Measurements from ENCODE around the gene C14orf119.
"Not testable (repeated sequence)": the region's sequence is repeated elsewhere in the genome, so short reads cannot be mapped to it uniquely, and the experiment has no call there.

C14orf119 gene

DNA sequence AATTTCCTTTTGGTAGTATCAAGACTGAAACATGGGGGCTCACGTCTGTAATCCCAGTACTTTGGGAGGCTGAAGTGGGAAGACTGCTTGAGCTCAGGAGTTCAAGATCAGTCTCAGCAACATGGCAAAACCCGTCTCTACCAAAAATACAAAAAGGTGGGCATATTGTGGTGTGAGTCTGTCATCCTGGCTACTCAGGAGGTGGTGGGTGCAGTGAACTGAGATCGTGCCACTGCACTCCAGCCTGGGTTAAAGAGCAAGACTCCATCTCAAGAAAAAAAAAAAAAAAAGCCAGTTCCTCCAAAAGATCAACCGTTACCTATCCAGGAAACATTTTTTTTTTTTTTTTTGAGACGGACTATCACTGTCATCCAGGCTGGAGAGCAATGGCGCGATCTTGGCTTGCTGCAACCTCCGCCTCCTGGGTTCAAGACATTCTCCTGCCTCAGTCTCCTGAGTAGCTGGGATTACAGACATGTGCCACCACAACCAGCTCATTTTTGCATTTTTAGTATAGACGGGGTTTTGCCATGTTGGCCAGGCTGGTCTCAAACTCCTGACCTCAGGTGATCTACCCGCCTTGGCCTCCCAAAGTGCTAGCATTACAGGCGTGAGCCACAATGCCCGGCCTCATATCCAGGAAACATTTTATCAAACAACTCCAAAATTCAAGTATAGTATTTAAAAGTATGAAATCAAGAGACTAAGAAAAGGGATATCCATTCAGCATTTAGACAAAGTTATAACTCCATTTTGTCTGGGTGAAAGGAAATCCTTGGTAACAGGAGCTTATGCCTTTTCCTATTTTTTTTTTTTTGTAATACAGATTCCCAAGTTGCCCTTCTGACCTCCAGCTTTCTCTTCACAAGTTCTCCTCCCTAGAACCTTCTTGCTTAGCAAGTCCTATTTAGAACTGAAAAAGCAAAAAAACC, 3.7 kb upstream of the C14orf119 start:
- DNase-seq = no peak

DNA sequence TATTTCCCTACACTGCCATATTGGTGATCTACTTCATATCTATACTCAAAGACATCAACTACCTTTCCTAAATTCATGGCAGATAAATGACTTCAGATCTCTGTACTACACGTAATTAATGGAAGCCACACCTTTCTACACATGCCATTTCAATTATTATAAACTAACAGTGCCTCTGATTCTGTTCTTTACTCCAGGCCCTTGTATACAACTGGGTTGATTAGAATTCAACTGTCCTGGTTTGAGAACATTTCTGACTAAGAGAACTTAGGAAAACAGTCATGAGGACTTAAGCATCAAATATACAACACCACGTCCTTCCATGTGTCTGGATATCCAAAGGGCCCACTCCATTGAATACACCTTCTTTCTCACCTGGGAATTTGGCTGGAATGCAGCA, 2.2 kb upstream of the C14orf119 start:
- no peak for DNase-seq

DNA sequence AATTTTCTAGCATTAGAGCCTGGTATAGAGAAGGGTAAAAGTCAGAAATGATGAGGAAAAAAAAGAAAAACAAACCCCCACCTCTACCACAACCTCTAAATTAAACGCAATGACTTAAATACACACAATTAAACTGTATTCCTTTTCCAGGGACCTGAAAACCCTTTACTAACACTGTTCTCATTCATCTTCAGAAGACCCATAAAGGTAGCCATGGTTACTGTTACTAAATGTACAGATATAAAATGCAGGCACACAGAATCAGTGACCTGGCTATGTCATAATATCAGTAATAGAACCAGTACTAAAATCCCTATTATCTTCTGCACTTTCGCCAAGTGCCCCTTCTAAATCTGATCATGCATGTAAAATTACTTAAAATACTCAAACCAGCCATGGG, 1.8 kb upstream of the C14orf119 start:
- DNase-seq = no peak

DNA sequence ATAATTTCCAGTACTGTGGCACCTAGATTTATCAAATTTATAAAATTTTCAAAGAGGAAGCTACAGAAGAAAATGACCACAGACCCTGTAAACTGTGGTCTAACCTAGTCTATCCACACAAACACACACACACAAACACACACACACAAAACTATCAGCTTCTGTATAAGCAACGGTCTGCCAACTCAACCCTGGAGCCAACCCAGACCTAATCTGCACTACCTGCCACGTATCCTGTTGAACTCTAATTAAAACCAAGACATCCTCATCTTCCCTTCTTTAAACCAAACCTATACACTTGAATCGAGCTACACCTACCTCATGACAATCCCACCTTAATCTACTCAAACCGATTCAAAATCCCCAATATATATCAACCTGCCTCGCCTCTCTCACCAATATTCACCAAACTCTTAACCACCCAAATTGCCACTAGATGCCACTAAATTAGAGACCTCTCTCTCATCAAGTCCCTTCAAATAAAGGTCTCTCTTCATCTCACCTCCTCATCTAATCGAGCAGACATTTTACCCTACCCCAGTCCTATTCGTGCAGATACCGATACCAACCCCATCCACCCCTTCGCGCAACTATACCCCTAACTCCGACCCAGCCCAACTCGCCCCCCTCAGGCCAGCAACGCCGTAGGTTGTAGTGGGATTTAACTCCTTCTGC, 1.2 kb upstream of the C14orf119 start:
- no peak for DNase-seq

DNA sequence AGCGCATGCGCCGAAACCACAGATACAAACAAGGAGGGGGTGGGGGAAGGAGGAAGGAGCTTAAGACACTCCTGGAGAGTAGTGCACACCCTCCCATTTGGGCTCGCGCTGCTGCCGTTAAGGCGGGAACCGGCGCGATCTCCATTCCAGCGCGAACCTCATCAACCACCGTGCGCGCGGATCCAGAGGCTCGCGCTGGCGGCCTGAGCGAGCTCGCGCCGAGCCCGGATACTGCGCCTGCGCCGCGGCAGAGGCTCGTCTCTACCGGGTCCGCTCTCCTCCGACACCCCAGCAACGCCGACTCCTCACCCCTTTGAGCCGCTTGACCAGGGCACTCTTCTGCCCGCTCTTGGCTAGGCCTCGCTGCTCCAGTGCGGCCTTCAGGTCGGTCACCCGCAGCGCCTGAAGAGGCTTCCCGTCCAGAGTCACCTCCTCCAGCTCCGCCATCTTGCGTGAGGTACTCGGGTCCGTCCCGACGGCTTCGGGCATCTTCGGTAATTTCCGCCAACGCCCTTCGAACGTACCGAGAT, 574 bp upstream of the C14orf119 start, which contains the start of gene ACIN1:
Gene ACIN1 (minus strand): TSS at position 471 of the 530 bp plus-strand sequence. CDS start 24 bp downstream, at position 447.
- DNase-seq = no peak

DNA sequence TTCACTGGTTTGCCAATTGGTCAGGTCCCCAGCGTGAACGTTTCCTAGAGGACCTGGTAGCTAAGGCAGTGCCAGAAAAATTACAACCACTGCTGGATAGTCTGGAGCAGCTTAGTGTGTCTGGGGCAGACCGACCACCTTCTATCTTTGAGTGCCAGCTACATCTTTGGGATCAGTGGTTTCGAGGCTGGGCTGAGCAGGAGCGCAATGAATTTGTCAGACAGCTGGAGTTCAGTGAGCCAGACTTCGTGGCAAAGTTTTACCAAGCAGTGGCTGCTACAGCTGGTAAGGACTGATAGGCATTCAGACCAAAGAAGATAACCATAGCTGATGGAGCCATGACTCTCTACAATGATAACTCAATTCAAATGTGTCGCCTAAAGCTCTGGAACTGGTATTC, 2.5 kb downstream of the C14orf119 start:
- DNase-seq = no peak

DNA sequence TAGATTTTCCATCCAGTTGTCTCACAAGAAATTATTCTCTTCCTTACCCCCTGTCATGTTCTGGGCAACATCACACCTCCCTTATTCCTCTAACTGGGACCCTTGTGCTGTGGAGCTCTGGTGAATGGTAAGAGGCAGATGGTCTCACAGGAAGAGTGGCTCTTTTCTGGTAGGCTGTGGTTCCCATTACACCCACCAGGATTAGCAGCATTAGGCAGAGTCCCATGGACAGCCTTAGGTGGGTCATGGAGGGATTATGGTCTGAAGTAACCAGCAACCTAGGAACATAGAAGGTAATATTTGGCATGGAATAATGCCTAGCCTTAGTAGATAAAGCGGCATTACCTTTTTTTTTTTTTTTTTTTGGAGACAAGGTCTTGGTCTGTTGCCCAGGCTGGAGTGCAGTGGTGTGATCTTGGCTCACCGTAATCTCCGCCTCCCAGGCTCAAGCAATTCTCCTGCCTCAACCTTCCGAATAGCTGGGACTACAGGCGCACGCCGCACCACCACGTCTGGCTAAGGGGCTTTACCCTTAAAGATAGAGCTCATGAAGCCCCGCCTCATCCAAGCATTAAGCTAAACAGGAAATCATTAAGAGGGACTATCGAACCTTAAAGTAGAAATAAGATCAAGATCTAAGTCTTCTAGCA, 4.0 kb downstream of the C14orf119 start:
- DNase-seq = no peak

DNA sequence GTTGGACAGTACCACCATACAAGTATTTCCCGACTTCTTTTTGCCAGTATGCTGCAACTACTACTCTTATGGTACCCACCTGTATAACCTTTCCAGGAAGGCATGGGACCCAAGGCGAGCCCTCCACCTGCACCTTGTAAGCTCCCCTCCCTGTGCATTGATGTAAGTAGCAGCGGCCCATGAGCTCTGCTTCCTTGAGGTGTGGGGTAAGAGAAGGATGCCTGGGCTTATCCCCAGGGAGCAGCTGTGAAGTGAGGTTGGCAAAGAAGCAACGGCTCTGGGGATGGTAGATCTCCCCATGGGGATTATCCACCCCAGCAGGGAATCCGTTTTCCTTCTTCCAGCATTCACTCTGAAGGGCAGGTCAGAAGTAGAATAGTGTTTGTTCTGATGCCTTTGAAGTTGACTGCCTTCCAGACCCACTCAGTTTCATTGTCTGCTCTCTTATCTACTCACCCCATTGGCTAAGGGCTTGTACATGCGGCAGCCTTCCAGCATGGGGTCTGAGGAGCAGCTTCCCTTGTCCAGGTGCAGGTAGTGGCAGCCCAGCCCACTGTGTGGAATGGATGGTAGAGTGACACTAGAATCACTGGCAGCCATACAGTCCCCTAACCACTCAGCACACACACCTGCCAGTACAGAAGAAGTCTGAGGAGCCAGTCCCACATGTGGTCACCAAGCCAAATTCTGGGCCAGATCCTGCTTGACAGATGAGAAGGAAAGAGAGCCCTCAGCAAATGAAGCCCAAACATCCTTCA, 6.1 kb downstream of the C14orf119 start:
- no peak for DNase-seq

DNA sequence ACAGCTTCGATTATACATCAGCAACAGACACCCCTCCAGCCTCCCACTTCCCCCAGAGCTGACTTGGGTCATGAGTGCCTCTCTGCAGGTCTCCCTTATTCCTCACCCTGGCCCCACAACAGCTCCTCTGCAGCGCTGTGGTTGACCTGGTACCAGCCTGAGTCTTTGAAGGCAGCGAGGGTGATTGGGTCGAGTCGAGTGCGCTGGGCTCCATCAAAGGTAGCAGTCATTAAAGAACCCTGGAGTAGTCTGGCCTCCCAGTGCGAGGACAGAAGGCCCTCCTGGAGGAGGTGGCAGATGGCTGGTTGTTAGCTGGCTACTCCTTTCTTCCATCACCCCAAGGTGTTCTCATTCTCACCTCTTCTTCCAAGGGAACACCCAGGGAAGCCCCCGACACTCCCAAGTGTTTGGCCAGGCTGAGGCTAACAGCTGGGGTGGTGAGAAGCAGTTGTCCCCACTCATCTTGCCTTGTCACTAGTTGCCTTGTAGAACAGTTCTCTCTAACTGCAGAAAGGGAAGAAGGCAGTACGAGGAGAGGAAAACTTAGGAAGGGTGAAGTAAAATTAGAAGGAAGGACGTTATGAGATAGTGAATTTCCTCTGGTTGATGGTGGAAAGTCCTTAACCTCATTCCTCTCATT, 6.8 kb downstream of the C14orf119 start:
- no peak for DNase-seq

DNA sequence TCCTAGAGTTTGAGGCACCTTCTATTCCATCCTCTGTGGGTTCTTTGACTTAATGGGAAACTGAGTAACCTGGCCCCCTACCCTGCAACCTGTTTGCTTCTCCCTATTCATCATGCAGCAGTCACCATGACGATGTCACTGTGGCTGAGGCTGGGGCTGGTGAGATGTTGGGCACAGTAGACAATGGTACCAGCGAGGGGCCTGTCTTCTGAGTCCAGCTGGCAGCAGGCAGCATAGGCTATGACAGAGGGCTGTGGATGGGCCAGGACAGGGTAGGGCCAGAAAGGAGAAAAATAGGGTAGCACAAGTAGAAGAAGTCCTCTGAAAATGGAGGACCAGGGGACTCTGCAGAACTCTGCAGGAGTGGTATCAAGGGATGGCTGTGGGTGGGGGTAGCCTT, 7.5 kb downstream of the C14orf119 start:
- no peak for DNase-seq

DNA sequence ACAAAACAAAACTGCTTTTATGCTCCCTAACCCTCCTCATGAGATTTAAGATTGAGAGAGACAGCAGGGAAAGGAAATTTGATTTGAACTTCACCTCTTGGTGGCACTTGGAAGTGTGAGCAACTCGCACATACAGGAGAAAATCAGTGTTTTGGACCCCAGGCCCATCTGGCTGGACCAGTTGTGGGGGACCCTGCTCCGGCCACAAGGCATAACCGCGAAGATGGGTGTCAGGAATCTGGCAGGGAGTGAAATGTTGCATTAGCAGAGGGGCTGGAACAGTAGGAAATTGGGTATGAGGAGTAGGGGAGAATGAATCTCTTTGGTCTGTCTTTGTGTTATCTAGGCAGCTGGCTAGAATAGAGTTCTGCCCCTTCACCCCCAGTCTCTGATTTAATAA, 8.3 kb downstream of the C14orf119 start:
- DNase-seq = no peak

DNA sequence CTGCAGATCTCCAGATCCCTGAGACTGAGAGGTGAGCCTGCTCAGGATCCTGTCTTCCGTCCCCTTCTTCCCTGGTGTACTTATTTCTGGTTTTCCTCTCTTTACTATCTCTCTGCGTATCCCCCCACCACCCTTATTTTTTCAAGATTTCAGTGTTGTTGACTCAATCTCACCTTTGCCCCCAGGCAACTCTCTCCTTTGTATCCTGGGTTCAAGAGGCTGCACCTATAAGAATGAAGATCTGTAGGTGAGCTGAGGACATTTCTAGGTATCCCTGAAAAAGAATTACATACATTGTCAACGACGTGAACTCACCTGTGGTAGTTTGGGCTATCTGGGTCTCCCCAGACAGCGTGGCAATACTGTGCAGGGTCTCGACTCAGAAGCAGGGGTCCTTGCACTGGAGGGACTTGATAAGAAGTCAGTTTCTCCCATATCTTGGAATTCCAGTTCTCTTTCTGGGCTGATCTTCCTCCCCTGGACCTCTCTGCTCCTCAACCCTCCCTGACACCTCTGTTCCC, 8.8 kb downstream of the C14orf119 start:
- no peak for DNase-seq

DNA sequence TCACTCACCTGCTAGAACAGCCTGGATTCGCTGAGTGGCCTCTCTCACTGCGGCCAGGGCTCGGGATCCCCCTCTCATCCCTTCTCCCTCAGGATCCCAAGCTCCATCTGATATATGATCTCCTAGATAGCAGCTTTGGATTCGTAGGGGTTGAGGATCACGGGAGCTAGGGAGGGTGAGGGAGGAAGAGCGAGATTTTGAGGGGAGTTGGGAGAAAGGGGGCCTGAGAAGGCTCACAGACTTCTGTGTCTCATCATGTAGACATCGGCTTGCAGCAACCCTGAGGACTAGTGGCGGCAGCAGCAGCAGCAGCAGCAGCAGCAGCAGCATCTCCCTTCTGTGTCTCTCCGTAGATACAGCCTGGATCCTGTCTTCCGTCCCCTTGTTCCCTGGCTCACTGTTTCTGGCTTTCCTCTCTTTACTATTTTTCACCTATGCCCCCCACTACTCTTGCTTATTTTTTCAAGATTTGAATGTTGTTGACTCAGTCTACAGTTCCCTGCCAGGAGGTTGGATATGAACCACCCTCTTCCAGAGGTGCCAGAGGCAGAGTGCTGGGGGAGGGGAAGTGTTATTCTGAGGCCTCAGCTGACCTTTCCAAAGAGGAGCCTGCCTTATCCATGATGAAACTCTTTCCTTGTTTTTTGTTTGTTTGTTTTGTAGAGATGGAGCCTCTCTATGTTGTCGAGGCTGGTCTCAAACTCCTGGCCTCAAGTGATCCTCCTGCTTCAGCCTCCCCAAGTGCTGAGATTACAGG, 9.5 kb downstream of the C14orf119 start, which contains the start of gene CIROP:
Gene CIROP (minus strand): TSS at position 399 of the 757 bp plus-strand sequence. CDS start 69 bp downstream, at position 330.
- DNase-seq = no peak

DNA sequence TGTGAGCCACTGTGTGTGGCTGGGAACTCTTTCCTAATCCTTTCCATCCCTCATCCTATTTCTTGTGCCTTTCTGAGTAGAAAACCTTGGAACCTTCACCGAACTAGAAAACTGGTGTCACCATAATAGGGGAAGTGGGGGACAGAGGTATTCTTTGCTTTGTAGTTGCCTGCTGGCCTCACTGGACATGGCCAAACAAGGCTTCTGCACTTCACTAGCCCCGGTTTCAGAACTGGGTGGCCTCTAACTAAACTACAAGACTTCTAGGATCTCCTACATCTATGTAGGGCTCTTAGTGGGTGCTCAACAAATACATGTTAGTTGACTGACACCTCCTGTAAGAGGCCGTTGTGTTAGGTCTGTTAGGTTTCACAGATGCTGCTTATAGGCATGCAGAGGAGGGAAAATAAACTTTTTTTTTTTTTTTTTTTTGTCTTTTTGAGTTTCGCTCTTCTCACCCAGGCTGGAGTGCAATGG, 10.1 kb downstream of the C14orf119 start:
- no peak for DNase-seq

DNA sequence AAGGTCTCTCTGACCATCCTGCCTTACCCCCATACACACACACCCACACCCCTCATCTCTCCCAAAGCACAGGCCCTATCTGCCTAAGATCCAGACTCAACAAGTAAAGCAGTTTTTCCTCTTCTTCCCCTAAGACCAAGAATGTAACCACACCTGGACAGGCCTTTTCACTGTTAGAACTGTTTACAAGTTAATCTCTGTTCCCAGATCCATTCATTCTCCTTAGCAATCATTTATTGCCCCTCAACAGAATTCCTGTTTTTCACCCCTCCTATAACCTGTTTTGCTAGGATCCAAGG, 11.4 kb downstream of the C14orf119 start:
- no peak for DNase-seq

DNA sequence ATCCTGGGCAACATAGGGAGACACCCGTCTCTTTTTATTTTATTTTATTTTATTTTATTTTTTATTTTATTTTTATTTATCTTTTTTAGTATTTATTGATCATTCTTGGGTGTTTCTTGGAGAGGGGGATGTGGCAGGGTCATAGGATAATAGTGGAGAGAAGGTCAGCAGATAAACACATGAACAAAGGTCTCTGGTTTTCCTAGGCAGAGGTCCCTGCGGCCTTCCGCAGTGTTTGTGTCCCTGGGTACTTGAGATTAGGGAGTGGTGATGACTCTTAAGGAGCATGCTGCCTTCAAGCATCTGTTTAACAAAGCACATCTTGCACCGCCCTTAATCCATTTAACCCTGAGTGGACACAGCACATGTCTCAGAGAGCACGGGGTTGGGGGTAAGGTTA, 12.3 kb downstream of the C14orf119 start:
- not testable (repeated sequence) for DNase-seq

DNA sequence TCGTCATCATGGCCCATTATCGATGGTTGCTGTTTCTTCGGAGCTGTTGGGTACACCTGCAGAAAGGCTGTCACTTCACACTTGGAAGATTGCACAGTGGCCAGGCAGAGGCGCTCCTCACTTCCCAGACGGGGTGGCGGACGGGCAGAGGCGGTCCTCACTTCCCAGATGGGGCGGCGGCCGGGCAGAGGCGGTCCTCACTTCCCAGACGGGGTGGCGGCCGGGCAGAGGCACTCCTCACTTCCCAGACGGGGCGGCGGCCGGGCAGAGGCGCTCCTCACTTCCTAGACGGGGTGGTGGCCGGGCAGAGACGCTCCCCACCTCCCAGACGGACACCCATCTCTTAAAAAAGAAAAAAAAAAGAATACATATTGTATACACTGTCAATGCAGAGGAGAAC, 12.9 kb downstream of the C14orf119 start:
- DNase-seq = not testable (repeated sequence)

DNA sequence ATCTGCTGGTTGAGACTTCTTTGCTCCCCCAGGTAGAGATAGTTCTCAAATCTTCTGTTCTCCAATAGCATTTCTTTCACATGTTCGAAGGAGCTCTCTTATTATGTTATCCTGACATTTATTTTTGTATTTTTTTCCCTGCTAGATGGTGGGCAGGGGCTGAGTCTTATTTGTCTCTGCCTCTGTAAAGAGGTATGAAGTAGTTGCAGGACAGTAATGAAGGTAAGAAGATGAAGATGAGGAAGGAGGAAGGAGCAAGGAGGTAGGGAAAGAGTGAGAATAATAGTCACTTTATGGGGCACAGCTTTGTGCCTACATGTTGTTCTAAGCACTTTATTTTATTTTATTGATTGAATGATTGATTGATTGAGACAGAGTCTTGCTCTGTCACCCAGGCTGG, 14.5 kb downstream of the C14orf119 start:
- DNase-seq = no peak

DNA sequence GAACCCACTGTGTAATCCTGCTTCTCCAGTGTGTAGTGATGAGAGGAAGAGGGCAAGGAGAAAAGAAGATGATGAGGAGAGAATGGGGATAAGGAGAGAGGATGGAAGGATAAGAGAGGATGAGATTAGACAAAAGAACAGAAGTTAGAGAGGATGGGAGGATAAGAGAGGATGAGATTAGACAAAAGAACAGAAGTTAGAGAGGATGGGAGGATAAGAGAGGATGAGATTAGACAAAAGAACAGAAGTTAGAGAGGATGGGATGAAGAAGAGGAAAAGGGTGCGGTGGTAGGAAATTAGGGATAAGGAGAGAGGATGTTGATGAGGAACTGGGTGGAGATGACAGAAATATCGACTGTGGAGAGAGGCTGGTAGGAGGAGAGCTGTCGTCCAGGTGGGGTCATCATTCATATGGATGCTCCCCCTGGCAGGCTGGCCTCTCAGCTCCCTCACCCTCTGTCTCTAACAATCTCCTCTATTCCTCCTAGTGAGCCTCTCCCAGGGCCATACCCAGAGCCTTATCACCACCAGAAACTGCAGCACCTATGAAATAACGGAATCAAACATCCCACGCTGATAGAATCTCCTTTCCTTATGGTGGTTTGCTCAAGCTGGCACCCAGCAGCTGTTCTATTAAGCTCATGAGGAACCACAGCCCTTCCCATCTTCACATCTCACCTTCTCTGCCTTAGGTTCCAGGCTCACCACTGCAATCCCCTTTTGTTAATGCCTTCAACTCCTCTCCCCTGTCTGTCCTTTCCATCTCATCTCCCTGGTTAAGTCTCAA, 15.5 kb downstream of the C14orf119 start:
- DNase-seq = no peak

Data from amniotic stem cell (primary cell).